Measurements from ENCODE around the gene LRRC26. TPM values are rescaled to one million over a fixed set of nuclear protein-coding genes. Genes with fewer than 3 reads are reported as not detected.
A peak's percentile ranks its signal among the peaks of the same experiment; 100 is the strongest.

The LRRC26 gene
- total and polyA plus RNA-seq, 2 of the 13 experiments (the other 11 are each of a cell fraction or from before 2014, with no cell fraction given) = not detected

DNA sequence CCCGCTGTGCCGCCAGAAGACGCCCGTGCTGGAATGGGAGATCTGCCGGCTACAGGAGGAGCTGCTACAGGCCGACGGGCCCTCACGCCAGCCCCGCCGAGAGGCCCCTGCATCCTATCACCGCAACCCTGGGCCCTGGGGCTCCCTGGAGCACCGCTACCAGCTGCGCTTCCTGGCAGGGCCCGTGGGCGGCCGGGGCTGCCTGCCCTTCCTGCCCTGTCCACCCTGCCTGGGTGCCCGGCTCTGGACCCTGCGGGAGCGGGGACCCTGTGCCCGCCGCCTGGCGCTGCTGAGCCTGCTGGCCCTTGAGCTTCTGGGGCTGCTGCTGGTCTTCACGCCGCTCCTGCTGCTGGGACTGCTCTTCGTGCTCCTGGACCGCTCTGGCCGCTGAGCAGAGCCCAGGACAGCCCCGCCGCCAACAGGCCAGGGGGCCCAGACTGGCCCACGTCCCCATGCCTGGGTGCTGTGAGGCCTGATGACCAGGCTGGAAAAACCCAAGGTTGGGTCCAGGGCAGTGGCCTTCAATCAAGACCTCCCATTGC is 48.4 kb upstream of the LRRC26 start (continued):
- no peak for TF ChIP-seq HNF1A (IDR thresholded peaks at IDR 0.05; ENCODE audit: low read depth)
- TF ChIP-seq HNF1A (CRISPR knock-in tag; IDR thresholded peaks at IDR 0.05; ENCODE audit: borderline replicate concordance) = 0 out of 2 replicates have a peak, but pooled peaks have one; percentile 3
- TF ChIP-seq ZNF446 (CRISPR knock-in tag; IDR thresholded peaks at IDR 0.05) = no peak
- TF ChIP-seq CERS6 (CRISPR knock-in tag; IDR thresholded peaks at IDR 0.05) = no peak
- TF ChIP-seq FIP1L1 (IDR thresholded peaks at IDR 0.05; ENCODE audit: borderline replicate concordance, insufficient read depth, low read depth, low read length) = no peak
- TF ChIP-seq, protein P1, sequence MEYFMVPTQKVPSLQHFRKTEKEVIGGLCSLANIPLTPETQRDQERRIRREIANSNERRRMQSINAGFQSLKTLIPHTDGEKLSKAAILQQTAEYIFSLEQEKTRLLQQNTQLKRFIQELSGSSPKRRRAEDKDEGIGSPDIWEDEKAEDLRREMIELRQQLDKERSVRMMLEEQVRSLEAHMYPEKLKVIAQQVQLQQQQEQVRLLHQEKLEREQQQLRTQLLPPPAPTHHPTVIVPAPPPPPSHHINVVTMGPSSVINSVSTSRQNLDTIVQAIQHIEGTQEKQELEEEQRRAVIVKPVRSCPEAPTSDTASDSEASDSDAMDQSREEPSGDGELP (IDR thresholded peaks at IDR 0.05; ENCODE audit: borderline replicate concordance, low read depth) = peak; percentile 4; the same call in 1 of the 2 replicates
- TF ChIP-seq ARID2 (CRISPR knock-in tag; IDR thresholded peaks at IDR 0.05; ENCODE audit: borderline replicate concordance) = 0 out of 2 replicates have a peak, but pooled peaks have one; percentile 51
- TF ChIP-seq, protein P2, sequence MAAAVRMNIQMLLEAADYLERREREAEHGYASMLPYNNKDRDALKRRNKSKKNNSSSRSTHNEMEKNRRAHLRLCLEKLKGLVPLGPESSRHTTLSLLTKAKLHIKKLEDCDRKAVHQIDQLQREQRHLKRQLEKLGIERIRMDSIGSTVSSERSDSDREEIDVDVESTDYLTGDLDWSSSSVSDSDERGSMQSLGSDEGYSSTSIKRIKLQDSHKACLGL (CRISPR knock-in tag; IDR thresholded peaks at IDR 0.05) = peak; percentile 64; the same call in 1 of the 2 replicates
- no peak for TF ChIP-seq ZNF816 (CRISPR knock-in tag; IDR thresholded peaks at IDR 0.05; ENCODE audit: borderline replicate concordance)
- no peak for TF ChIP-seq LCORL (IDR thresholded peaks at IDR 0.05)
- TF ChIP-seq LCORL (CRISPR knock-in tag; IDR thresholded peaks at IDR 0.05) = no peak
- TF ChIP-seq ZFY (CRISPR knock-in tag; IDR thresholded peaks at IDR 0.05) = peak; percentile 1
- peak; percentile 14; the same call in 1 of the 2 replicates for TF ChIP-seq ARNTL (CRISPR knock-in tag; IDR thresholded peaks at IDR 0.05)
- no peak for TF ChIP-seq ZNF460 (CRISPR knock-in tag; IDR thresholded peaks at IDR 0.05; ENCODE audit: borderline replicate concordance)
- TF ChIP-seq HMGXB4 (CRISPR knock-in tag; IDR thresholded peaks at IDR 0.05; ENCODE audit: borderline replicate concordance in 1 of 2, low read depth in 1 of 2) = peak in 1 of 2 experiments; percentile 42; a peak in 1 of 4 replicates

Measured in HepG2 (cell line).